ENCODE measurements around the gene NFIB. TPM values are rescaled to one million over a fixed set of nuclear protein-coding genes. Genes with fewer than 3 reads are reported as not detected.

NFIB gene
- total and polyA plus RNA-seq, 4 experiments from 2014 or later, result not detected

DNA sequence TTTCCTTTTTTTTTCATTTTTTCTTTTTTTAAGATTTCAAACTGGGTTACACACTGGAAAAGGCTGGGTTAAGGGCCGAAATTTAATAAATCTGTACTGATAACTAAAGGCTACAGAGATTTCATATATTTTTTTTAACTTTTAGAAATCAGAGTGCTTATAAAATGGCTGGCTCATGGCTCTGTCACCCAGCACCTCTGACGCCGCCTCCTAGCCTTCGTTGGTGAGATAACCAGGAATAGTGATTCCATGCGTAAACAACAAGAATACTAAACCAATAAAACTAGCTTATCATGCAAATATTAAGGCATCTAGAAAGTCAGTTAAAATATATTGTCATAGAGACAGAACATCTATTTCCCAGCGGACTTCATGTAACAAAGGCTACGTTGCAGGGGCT is 226.4 kb downstream of the NFIB start:
- H3K9me3 ChIP-seq (ENCODE audit: control insufficient read depth in 1 of 2, low read length in 2 of 2), result no peaks in the 10 kb centered on the region
- no peak overlapping the region for H3K4me3 ChIP-seq (ENCODE audit: low read length in 2 of 2)
- no peaks in the 10 kb centered on the region for H3K4me1 ChIP-seq (ENCODE audit: insufficient read depth, low read length)
- DNase-seq, result no peak
- H3K27ac Mint-ChIP-seq, result no peak overlapping the region
- no peak overlapping the region for H3K4me3 Mint-ChIP-seq
- no peaks in the 10 kb centered on the region for H3K4me1 Mint-ChIP-seq
- H3K27me3 ChIP-seq (ENCODE audit: insufficient read depth, low read length), result no peaks in the 10 kb centered on the region
- POLR2A ChIA-PET (ENCODE audit: partially characterized antibody), result no interaction called here
- H3K9me3 Mint-ChIP-seq, result peaks cover 0 to 6% (median 0%) of the 10 kb centered on the region in 8 donors
- H3K36me3 Mint-ChIP-seq, result no peaks in the 10 kb centered on the region
- no peak overlapping the region for H3K27ac ChIP-seq (ENCODE audit: low read depth, low read length)
- intact Hi-C loops (cut with micrococcal nuclease), result no loop called here
- CTCF ChIA-PET (ENCODE audit: partially characterized antibody), result no interaction called here
- no peaks in the 10 kb centered on the region for H3K27me3 Mint-ChIP-seq
- H3K36me3 ChIP-seq (ENCODE audit: insufficient read depth, low read length), result no peaks in the 10 kb centered on the region

DNA sequence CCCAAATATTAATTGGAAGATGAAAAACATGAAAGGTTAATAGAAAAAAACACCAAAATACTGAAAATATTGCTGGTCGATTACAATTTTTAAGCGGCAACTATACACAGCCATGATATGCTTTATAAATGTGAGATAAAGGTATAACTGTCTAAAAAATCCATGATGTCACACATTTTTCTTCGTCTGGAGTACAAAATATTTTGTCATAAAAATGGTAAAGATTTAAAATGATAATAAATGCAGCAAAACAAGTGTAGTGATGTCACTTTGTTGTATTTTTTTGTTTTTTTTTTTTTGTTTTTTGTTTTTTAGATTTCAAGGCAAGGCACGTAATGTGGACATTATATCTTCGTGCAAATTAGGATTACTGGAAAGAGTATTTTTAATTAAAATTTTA is 227.4 kb downstream of the NFIB start:
- Mint-ChIP-seq H3K4me1 (no peaks in the 10 kb centered on the region), H3K27ac (no peak overlapping the region), H3K36me3 (no peaks in the 10 kb centered on the region), H3K27me3 (no peaks in the 10 kb centered on the region), H3K9me3 (peaks cover 0 to 6% (median 0%) of the 10 kb centered on the region in 8 donors), H3K4me3 (no peak overlapping the region)
- no peaks in the 10 kb centered on the region for H3K27me3 ChIP-seq (ENCODE audit: insufficient read depth, low read length)
- intact Hi-C loops (cut with micrococcal nuclease), result no loop called here
- DNase-seq, result no peak
- no peak overlapping the region for H3K27ac ChIP-seq (ENCODE audit: low read depth, low read length)
- no peak overlapping the region for H3K4me3 ChIP-seq (ENCODE audit: low read length in 2 of 2)
- ChIA-PET CTCF (ENCODE audit: partially characterized antibody) (no interaction called here), POLR2A (ENCODE audit: partially characterized antibody) (no interaction called here)
- no peaks in the 10 kb centered on the region for H3K36me3 ChIP-seq (ENCODE audit: insufficient read depth, low read length)
- no peaks in the 10 kb centered on the region for H3K4me1 ChIP-seq (ENCODE audit: insufficient read depth, low read length)
- H3K9me3 ChIP-seq (ENCODE audit: control insufficient read depth in 1 of 2, low read length in 2 of 2), result no peaks in the 10 kb centered on the region

DNA sequence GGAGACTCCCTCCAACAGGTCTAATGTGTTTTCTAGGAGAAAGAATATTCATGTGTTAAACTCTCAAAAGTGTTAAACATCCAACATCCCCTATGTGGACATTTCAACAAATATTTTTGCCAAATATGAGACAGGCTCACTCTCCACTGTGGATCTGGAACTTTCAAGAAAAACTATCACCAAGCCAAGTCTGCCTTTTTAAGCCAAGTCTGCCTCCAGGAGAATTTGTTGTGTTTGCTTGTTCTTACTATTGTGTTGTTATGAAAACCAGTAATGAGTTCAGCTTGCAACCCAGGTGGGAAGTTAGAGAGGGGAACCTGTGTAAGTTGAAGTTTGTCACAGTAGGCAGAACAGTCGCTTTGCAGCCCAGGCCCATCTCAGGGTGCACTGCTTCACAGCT is 228.1 kb downstream of the NFIB start:
- no peaks in the 10 kb centered on the region for H3K36me3 Mint-ChIP-seq
- Histone ChIP-seq H3K27me3 (ENCODE audit: insufficient read depth, low read length) (no peaks in the 10 kb centered on the region), H3K4me1 (ENCODE audit: insufficient read depth, low read length) (no peaks in the 10 kb centered on the region), H3K9me3 (ENCODE audit: control insufficient read depth in 1 of 2, low read length in 2 of 2) (no peaks in the 10 kb centered on the region), H3K27ac (ENCODE audit: low read depth, low read length) (no peak overlapping the region), H3K4me3 (ENCODE audit: low read length in 2 of 2) (no peak overlapping the region), H3K36me3 (ENCODE audit: insufficient read depth, low read length) (no peaks in the 10 kb centered on the region)
- H3K27ac Mint-ChIP-seq, result no peak overlapping the region
- intact Hi-C loops (cut with micrococcal nuclease), result no loop called here
- H3K4me3 Mint-ChIP-seq, result no peak overlapping the region
- ChIA-PET POLR2A (ENCODE audit: partially characterized antibody) (no interaction called here), CTCF (ENCODE audit: partially characterized antibody) (no interaction called here)
- DNase-seq, result no peak
- peaks cover 0 to 6% (median 0%) of the 10 kb centered on the region in 8 donors for H3K9me3 Mint-ChIP-seq
- H3K4me1 Mint-ChIP-seq, result no peaks in the 10 kb centered on the region
- H3K27me3 Mint-ChIP-seq, result no peaks in the 10 kb centered on the region

DNA sequence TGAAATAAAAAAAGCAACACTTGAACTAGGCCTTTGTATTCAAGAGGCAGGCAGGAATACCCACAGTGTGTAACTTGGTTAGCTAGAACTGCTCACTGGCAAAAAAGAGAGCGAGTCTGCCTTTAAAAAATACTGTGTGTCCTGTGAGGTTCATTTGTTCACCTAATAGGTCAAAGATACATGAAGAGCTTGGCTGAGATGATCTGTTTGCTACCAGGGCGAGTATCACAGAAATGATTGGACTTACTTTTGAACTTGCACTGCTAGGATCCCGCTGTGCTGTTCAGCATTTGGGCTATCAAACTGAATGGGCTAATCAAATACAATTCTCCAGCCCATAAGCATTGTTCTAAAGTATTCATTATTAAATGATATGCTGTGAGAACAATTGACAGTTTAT is 229.1 kb downstream of the NFIB start:
- H3K9me3 Mint-ChIP-seq, result peaks cover 0 to 6% (median 0%) of the 10 kb centered on the region in 8 donors
- intact Hi-C loops (cut with micrococcal nuclease), result no loop called here
- H3K4me1 Mint-ChIP-seq, result no peaks in the 10 kb centered on the region

DNA sequence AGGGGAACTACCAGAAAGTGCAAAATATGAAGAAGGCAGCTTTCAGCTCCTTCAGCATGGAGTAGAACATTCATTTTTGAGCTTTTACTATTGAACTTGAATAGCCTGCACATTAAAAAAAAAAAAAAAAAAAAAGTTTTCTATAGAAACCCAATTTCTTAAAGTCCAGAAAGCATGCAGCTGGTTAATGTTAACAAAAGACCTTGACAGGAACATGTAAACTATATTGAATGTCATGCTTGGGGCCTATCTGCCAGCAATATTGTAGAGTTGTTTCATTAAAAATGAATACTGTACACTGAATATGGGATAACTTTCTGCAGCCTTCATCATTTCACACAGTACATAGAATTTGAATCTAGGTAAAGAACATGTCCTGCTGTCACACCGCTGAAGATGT is 230.6 kb downstream of the NFIB start:
- Mint-ChIP-seq H3K9me3 (peaks cover 0 to 4% (median 0%) of the 10 kb centered on the region in 8 donors), H3K4me1 (no peaks in the 10 kb centered on the region)

More for the DNA sequence above, 229.1 kb downstream of the NFIB start:
- ChIA-PET POLR2A (ENCODE audit: partially characterized antibody) (no interaction called here), CTCF (ENCODE audit: partially characterized antibody) (no interaction called here)
- Mint-ChIP-seq H3K4me3 (no peak overlapping the region), H3K27me3 (no peaks in the 10 kb centered on the region), H3K27ac (no peak overlapping the region), H3K36me3 (no peaks in the 10 kb centered on the region)
- Histone ChIP-seq H3K9me3 (ENCODE audit: control insufficient read depth in 1 of 2, low read length in 2 of 2) (no peaks in the 10 kb centered on the region), H3K36me3 (ENCODE audit: insufficient read depth, low read length) (no peaks in the 10 kb centered on the region), H3K4me3 (ENCODE audit: low read length in 2 of 2) (no peak overlapping the region), H3K4me1 (ENCODE audit: insufficient read depth, low read length) (no peaks in the 10 kb centered on the region), H3K27me3 (ENCODE audit: insufficient read depth, low read length) (no peaks in the 10 kb centered on the region), H3K27ac (ENCODE audit: low read depth, low read length) (no peak overlapping the region)
- no peak for DNase-seq

DNA sequence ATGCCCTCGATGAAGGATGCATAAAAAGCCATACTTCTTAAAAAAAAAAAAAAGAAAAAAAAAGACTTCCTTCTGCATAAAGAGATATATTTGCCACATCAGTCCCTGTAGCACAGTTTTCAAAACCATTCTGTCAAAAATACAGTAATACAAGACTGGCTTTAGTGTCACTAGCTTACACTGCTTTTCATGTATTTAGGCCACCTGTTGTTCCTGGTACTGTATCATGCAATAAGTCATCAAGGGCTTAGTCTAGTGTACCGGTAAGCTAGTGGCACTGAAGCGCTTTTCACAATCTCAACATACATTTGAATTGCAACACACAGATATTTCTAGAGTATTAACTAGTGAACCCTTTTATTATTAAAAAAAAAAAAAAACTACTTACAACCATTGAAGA is 231.2 kb downstream of the NFIB start:
- Histone ChIP-seq H3K4me3 (ENCODE audit: low read length in 2 of 2) (no peak overlapping the region), H3K9me3 (ENCODE audit: control insufficient read depth in 1 of 2, low read length in 2 of 2) (no peaks in the 10 kb centered on the region), H3K36me3 (ENCODE audit: insufficient read depth, low read length) (no peaks in the 10 kb centered on the region), H3K4me1 (ENCODE audit: insufficient read depth, low read length) (no peaks in the 10 kb centered on the region), H3K27me3 (ENCODE audit: insufficient read depth, low read length) (no peaks in the 10 kb centered on the region), H3K27ac (ENCODE audit: low read depth, low read length) (no peak overlapping the region)
- no peaks in the 10 kb centered on the region for H3K27me3 Mint-ChIP-seq
- intact Hi-C loops (cut with micrococcal nuclease), result no loop called here
- peaks cover 0 to 4% (median 0%) of the 10 kb centered on the region in 8 donors for H3K9me3 Mint-ChIP-seq
- no peaks in the 10 kb centered on the region for H3K4me1 Mint-ChIP-seq
- ChIA-PET CTCF (ENCODE audit: partially characterized antibody) (no interaction called here), POLR2A (ENCODE audit: partially characterized antibody) (no interaction called here)
- no peak overlapping the region for H3K27ac Mint-ChIP-seq
- H3K36me3 Mint-ChIP-seq, result no peaks in the 10 kb centered on the region
- H3K4me3 Mint-ChIP-seq, result no peak overlapping the region
- no peak for DNase-seq

More for the DNA sequence above, 230.6 kb downstream of the NFIB start:
- Histone ChIP-seq H3K4me1 (ENCODE audit: insufficient read depth, low read length) (no peaks in the 10 kb centered on the region), H3K36me3 (ENCODE audit: insufficient read depth, low read length) (no peaks in the 10 kb centered on the region), H3K9me3 (ENCODE audit: control insufficient read depth in 1 of 2, low read length in 2 of 2) (no peaks in the 10 kb centered on the region), H3K4me3 (ENCODE audit: low read length in 2 of 2) (no peak overlapping the region), H3K27ac (ENCODE audit: low read depth, low read length) (no peak overlapping the region), H3K27me3 (ENCODE audit: insufficient read depth, low read length) (no peaks in the 10 kb centered on the region)
- H3K27ac Mint-ChIP-seq, result no peak overlapping the region
- ChIA-PET CTCF (ENCODE audit: partially characterized antibody) (interaction anchor here (1.2 kb wide), 1 partner anchor 270 kb away, joined by 3 read pairs; no protein-coding TSS in a partner anchor), POLR2A (ENCODE audit: partially characterized antibody) (no interaction called here)
- intact Hi-C loops (cut with micrococcal nuclease), result no loop called here
- H3K27me3 Mint-ChIP-seq, result no peaks in the 10 kb centered on the region
- DNase-seq, result no peak
- H3K36me3 Mint-ChIP-seq, result no peaks in the 10 kb centered on the region
- no peak overlapping the region for H3K4me3 Mint-ChIP-seq

DNA sequence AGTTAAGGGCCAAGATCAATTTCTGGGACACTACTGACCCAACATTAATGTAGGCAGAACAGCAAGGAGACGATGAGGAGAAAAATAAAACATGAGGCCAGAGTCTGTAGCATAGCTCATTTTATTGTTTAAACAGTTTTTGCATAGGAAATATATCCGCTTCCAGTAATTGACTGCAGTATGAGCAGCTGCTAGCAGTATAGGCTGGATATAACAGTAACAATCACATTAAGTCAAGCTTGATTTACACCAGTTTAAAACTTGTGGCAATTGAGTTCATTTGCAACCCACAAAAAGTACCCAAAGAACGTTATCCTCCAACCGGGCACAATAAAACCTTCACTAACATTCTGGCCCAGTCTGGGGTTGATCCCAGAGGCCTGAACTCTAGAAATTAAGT is 232.2 kb downstream of the NFIB start:
- POLR2A ChIA-PET (ENCODE audit: partially characterized antibody), result no interaction called here
- Mint-ChIP-seq H3K27ac (no peak overlapping the region), H3K4me1 (no peaks in the 10 kb centered on the region), H3K4me3 (no peak overlapping the region), H3K36me3 (no peaks in the 10 kb centered on the region), H3K27me3 (no peaks in the 10 kb centered on the region), H3K9me3 (peaks cover 0 to 4% (median 0%) of the 10 kb centered on the region in 8 donors)
- H3K36me3 ChIP-seq (ENCODE audit: insufficient read depth, low read length), result no peaks in the 10 kb centered on the region
- no peak overlapping the region for H3K4me3 ChIP-seq (ENCODE audit: low read length in 2 of 2)
- CTCF ChIA-PET (ENCODE audit: partially characterized antibody), result no interaction called here
- no peaks in the 10 kb centered on the region for H3K4me1 ChIP-seq (ENCODE audit: insufficient read depth, low read length)
- intact Hi-C loops (cut with micrococcal nuclease), result no loop called here
- DNase-seq, result no peak
- H3K9me3 ChIP-seq (ENCODE audit: control insufficient read depth in 1 of 2, low read length in 2 of 2), result no peaks in the 10 kb centered on the region
- no peaks in the 10 kb centered on the region for H3K27me3 ChIP-seq (ENCODE audit: insufficient read depth, low read length)
- H3K27ac ChIP-seq (ENCODE audit: low read depth, low read length), result no peak overlapping the region

DNA sequence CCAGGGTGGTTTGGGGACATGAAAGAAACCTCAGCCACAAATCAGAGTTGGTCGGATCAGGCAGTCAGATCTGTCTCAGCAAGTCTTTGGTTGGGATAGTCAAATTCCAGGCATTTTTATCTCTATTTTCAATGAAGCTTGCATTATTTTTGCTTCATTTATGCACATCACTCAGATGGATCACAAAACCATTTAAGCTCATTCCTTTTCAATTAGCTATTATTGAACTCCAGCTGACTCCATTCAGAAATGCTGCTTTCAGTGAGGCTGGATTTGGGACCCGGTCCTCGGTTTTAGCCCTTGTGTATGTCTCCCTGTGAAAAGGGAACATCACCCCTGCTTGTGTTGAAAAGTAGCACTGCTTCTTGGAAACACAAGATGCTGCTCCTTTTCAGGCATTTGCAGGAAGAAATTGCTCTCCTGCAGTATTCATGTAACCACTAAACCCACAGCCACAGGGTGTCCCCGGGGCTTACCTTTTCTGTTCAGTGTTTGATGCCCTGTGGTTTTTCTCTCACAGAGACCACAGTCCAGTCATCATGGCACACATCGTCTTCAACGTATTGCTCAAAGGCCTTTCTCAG is 232.9 kb downstream of the NFIB start:
- DNase-seq, result no peak
- Mint-ChIP-seq H3K4me3 (no peak overlapping the region), H3K27me3 (no peaks in the 10 kb centered on the region), H3K4me1 (no peaks in the 10 kb centered on the region), H3K27ac (no peak overlapping the region), H3K36me3 (no peaks in the 10 kb centered on the region), H3K9me3 (peaks cover 0 to 4% (median 0%) of the 10 kb centered on the region in 8 donors)
- Histone ChIP-seq H3K4me3 (ENCODE audit: low read length in 2 of 2) (no peak overlapping the region), H3K36me3 (ENCODE audit: insufficient read depth, low read length) (no peaks in the 10 kb centered on the region), H3K27me3 (ENCODE audit: insufficient read depth, low read length) (no peaks in the 10 kb centered on the region), H3K9me3 (ENCODE audit: control insufficient read depth in 1 of 2, low read length in 2 of 2) (no peaks in the 10 kb centered on the region), H3K27ac (ENCODE audit: low read depth, low read length) (no peak overlapping the region), H3K4me1 (ENCODE audit: insufficient read depth, low read length) (no peaks in the 10 kb centered on the region)
- POLR2A ChIA-PET (ENCODE audit: partially characterized antibody), result no interaction called here
- intact Hi-C loops (cut with micrococcal nuclease), result no loop called here
- CTCF ChIA-PET (ENCODE audit: partially characterized antibody), result no interaction called here

Data from CD4-positive, alpha-beta memory T cell (primary cell).